Stimulated activated CD4-positive, alpha-beta T cell treated with anti-CD3 and anti-CD28 coated beads, Interleukin-2, amount 100 ng/mL, for 4 hours (primary cell): Measurements from ENCODE around the gene SP1.
A peak's percentile ranks its signal among the peaks of the same experiment; 100 is the strongest.

Experiments
- DNase-seq: peaks from one replicate; pipeline ENCODE4 v3.0.0-alpha.2; 2020; ENCODE audit warnings: low read depth

SP1 gene

DNA sequence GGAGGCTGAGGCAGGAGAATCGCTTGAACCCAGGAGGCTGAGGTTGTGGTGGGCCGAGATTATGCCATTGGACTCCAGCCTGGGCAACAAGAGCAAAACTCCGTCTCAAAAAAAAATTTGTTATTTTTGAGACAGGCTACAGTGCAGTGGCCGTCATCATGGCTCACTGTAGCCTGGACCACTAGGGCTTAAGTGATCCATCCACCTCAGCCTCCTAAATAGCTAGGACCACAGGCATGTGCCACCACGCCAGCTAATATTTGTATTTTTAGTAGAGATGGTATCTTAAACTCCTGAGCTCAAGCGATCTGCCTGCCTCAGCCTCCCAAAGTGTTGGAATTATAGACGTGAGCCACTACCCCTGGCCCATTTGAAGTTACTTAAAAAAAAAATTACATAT lies 71.0 kb downstream of the SP1 start:
- no peak for DNase-seq

GRCh38 chr12:53451661-53452158 lies 71.7 kb downstream of the SP1 start, which contains the start of gene PCBP2:
Gene PCBP2 (plus strand): TSS chr12:53452102. CDS start chr12:53454801, 2,699 bp downstream.
- DNase-seq: peak; percentile 96

DNA sequence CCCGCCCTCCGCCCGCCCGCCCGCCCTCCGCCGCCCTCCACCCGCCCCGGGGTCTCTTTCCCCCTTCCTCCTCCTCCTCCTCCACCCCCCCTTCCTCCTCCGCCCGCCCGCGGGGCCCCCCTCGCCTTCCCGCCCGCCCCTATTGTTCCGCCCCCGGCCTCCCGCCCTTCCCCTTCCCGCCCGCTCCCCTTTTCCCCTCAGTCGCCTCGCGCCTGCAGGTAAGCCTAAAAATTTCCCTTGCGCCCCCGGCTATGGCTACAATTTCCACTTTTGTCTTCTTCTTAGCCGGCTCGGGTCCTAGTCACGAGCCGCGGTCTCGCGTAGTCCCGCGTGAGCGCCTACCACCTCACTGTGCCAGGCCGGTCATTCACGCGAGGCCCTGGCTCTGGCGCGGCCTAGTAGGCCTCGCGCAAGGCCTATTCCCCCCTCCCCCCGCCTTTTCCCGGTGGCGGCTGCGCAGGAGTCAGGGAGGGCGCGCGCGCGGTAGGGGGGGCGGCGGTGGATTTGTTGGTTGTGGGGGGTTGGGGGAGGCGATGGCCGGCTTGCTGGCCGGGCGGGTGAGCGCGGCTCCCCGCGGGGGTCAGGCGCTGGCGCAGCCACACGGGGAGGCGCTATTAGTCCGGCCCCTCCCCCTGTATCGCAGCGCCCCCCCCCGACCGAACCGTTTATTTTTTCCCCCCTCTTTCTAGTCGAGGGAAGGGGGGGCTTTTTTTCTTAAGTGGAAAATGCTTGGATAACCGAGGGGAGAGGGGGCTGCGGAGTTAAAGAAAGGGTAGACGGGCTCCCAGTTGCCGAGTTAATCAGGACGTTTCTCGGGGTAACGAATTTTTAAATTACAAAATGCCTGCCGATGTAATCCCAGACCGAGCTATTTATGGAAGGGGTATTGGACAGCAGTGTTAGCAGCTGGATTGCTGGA lies 72.4 kb downstream of the SP1 start:
- no peak for DNase-seq

GRCh38 chr12:53453953-53454640 lies 74.1 kb downstream of the SP1 start:
- DNase-seq: no peak

- DNase-seq: no peak
These were observed 74.7 kb downstream of the SP1 start for GRCh38 chr12:53454707-53455106.

DNA sequence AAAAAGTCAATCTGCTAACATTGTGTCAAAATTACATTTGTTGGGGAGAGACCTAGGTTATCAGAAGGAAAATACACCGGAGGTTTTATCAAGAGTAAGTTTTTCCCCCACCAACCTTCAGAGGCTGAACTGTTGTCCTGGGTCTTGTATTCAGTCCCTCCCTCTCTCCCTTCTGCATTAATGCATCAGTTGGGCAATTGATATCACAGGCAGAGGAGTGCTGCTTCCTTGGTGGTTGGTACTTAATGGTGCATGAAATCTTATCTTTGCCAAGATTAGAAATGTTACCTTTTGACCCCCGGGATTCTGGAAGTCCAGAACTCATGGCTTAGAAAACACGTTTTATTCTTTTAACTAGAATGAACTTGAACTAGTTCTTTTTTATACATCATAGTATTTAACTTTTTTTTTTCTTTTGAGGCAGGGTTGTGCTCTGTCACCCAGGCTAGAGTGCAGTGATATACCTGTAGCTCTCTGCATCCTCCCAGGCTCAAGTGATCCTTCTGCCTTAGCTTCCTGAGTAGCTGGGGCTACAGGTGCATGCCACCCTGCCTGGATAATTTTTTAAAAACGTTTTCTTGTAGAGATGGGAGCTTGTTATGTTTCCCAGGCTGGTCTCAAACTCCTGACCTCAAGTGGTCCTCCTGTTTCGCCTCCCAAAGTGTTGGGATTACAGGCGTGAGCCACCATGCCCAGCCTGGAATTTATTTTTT lies 76.8 kb downstream of the SP1 start:
- DNase-seq: no peak

DNA sequence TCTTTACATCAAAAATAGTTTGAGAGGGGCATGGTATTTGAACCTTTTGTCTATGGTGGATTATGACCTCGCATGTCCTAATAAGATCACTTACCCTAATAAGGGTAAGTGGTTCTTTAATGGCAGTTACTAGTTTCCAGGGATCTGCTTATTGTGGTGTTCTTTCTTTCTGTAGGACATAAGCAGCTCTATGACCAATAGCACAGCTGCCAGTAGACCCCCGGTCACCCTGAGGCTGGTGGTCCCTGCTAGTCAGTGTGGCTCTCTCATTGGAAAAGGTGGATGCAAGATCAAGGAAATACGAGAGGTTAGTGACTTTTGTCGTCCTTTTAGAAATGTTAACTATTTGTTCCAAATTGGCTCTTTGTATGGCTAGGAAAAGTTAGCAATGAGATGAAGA lies 79.1 kb downstream of the SP1 start:
- no peak for DNase-seq

GRCh38 chr12:53461059-53461458 lies 81.1 kb downstream of the SP1 start:
- no peak for DNase-seq

DNA sequence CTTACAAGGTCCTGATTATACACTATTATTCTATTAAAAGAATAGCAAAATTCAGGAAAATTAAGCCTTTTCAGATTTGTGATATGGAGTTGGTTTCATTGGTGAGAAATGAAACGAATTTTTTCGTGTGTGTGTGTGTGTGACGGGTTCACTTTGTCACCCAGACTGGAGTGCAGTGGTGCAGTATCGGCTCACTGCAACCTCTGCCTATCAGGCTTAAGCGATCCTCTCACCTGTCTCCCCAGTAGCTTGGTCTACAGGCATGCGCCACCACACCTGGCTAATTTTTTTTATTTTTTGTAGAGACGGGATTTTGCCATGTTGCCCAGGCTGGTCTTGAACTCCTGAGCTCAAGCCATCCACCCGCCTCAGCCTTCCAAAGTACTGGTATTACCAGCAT lies 81.6 kb downstream of the SP1 start:
- DNase-seq: no peak

DNA sequence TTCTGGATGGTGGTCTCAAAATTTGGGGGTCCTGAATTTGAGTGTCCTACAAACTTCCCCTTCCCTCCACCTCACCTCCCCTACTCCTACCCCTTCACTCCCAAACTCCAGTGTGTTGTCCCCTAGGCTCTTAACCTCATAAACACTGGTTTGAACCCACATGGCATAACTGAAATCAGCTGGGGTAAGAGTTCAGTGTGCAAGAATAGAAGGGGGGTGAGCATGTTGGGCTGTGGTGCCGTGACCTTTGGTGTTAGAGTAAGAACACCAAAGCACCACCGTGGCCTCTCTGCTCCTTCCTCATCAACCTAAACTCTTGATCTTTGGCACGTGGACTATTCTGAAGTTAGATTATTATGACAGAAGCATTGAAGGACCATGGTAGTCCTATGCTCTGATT lies 83.0 kb downstream of the SP1 start:
- DNase-seq: no peak

DNA sequence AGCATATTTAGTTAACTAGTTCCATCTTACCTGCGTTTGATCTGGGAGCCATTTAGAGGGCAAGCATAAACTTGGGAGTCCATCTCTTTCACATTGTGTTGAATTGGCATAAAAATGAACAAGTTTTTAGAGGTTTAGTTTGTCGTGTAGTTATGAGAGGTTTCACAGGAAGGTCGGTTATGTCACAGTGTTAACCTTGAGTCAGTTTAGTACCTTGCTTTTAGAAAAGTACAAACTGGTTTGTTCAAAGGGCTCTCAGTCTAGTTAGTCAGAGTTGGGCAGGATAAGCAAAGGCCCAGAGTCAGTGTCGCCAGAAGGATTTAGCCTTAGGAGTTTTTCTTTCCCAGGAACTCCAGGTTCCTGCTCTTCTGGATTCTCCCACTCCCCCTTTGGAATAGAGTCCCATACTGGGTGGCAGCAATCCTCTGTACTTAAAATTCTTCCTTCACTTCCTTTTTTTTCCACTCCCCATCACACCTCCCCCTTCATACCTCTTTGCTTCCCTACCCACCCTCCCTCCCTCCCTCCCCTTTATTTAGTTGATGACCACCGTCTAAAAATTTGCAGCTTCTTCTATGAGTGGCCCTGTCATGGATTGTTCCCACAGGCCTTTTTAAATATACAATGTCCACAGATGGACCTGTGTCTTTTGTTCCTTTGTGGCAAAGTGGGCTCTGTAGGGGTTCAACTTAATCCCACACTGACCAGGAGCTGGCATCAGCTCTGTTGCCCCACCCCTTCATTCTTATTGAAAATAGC lies 84.0 kb downstream of the SP1 start:
- no peak for DNase-seq

DNA sequence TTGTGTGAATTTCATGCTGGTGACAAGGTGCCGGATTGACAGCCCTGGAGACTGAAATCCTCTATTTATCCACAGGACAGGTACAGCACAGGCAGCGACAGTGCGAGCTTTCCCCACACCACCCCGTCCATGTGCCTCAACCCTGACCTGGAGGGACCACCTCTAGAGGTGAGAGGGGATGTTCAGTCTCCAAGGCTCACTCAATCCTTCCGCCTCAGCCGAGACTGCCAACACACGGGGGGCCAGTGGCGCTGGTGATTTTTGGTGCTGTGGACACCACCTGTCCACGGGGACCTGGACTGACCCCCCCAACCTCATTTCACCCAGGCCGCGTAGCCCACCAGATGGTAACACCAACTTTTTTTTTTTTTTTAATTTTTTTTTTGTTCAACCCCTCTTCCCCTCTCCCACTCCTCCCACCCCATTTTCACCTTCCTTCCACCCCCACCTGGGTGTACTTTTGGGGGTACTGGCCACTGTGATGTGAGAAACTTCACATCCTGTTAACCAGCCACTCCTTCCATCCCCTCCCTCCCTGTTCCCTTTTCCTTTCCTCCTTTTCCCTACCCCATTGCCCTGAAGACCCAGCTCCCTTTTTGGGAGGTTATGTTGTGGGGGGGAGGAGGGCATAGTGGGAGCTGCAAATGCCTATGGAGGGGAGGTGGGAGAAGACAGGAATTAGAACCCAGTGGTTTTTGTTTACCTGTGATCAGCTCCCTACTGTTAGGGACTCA lies 84.9 kb downstream of the SP1 start:
- DNase-seq: no peak

DNA sequence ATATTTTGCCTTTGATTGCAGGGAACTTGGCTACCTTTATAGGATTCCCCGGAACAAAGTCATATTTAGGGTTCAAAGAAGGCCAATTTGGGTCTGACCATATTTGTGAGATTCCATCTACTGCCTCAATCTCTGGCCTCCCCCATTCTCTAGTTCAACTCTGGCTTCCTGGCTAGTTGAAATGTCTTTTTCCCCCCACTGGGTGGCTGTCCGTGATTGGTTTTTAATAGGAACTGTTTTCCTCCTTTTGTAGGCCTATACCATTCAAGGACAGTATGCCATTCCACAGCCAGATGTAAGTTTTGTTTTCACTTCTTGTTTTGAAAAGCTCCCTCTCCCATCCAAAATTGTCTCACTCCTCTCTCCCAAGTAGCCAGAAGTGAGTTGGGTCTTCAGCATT lies 85.7 kb downstream of the SP1 start:
- DNase-seq: no peak
